GM18951 (cell line): Measurements from ENCODE around the gene ZNF669.

ENCODE experiments used
- POLR2A ChIP-seq: IDR thresholded peaks from 4 replicates; pipeline ENCODE4 v1.6.1; 2011; ENCODE audit warnings: mild to moderate bottlenecking; ENCODE audit not compliant: insufficient read length, insufficient read depth; ENCODE audit errors: extremely low read depth
- in situ Hi-C: fragments of 300-500 bp; cut with MboI; formaldehyde crosslinking; loops from one replicate; pipeline ENCODE4 v1.12.0; 2022; ENCODE audit warnings: low sequenced_read_pairs, mixed read lengths, inconsistent platforms; ENCODE audit not compliant: unreplicated experiment

Gene ZNF669

GRCh38 chr1:247096112-247096511 is 8.0 kb downstream of the ZNF669 start:
- in situ Hi-C loops, result no loop called here
- no peak for TF ChIP-seq POLR2A

- in situ Hi-C loops, result no loop called here
Measured at GRCh38 chr1:247090455-247090854, 13.7 kb downstream of the ZNF669 start.

GRCh38 chr1:247089616-247090375 is 14.4 kb downstream of the ZNF669 start:
- in situ Hi-C loops, result no loop called here
- TF ChIP-seq POLR2A, result no peak

More at GRCh38 chr1:247090455-247090854, 13.7 kb downstream of the ZNF669 start:
- TF ChIP-seq POLR2A, result no peak

- in situ Hi-C loops, result no loop called here
- TF ChIP-seq POLR2A, result no peak
Measured at GRCh38 chr1:247088967-247089366, 15.2 kb downstream of the ZNF669 start.

- in situ Hi-C loops, result no loop called here
Measured at GRCh38 chr1:247087256-247087655, 16.9 kb downstream of the ZNF669 start.

GRCh38 chr1:247085310-247085709 is 18.8 kb downstream of the ZNF669 start:
- no peak for TF ChIP-seq POLR2A
- in situ Hi-C loops, result no loop called here

More at GRCh38 chr1:247087256-247087655, 16.9 kb downstream of the ZNF669 start:
- no peak for TF ChIP-seq POLR2A

- TF ChIP-seq POLR2A, result no peak
- in situ Hi-C loops, result no loop called here
Measured at GRCh38 chr1:247084771-247085170, 19.4 kb downstream of the ZNF669 start.

GRCh38 chr1:247079141-247079874 is 24.8 kb downstream of the ZNF669 start:
- in situ Hi-C loops, result no loop called here
- TF ChIP-seq POLR2A, result no peak

- in situ Hi-C loops, result no loop called here
- TF ChIP-seq POLR2A, result peak; percentile 78
Measured at GRCh38 chr1:247078258-247079140, 25.7 kb downstream of the ZNF669 start, which contains the start of gene ZNF670. Gene ZNF670, minus strand, starts transcription at chr1:247078811. Its CDS starts 215 bp downstream, at chr1:247078596.

- in situ Hi-C loops, result no loop called here
- no peak for TF ChIP-seq POLR2A
Measured at GRCh38 chr1:247077876-247078257, 26.3 kb downstream of the ZNF669 start.

- TF ChIP-seq POLR2A, result no peak
- in situ Hi-C loops, result no loop called here
Measured at GRCh38 chr1:247077213-247077612, 26.9 kb downstream of the ZNF669 start.

GRCh38 chr1:247070645-247071044 is 33.5 kb downstream of the ZNF669 start:
- in situ Hi-C loops, result no loop called here
- TF ChIP-seq POLR2A, result no peak

GRCh38 chr1:247064304-247064703 is 39.9 kb downstream of the ZNF669 start:
- no peak for TF ChIP-seq POLR2A
- in situ Hi-C loops, result no loop called here
